ENCODE measurements around the gene GRID1. TPM values are rescaled to one million over a fixed set of nuclear protein-coding genes. Genes with fewer than 3 reads are reported as not detected.

GRID1 gene
- total and polyA plus RNA-seq, 9 of the 15 experiments (the other 6 are each of a cell fraction or from before 2014, with no cell fraction given): 0.01 to 7.2 (median 1.2) TPM

- no peak for TF ChIP-seq PYGO2 (tag; IDR thresholded peaks at IDR 0.05)
- 0 out of 2 replicates have a peak, but pooled peaks have one; percentile 34 for TF ChIP-seq REST (IDR thresholded peaks at IDR 0.05; ENCODE audit: borderline replicate concordance)
- no peak for TF ChIP-seq REST (CRISPR knock-in tag; IDR thresholded peaks at IDR 0.05; ENCODE audit: low read depth)
- TF ChIP-seq MAFF (IDR thresholded peaks at IDR 0.05; ENCODE audit: low read length): no peak
- peak; percentile 51 for TF ChIP-seq CBFA2T3 (IDR thresholded peaks at IDR 0.05)
- no peak for TF ChIP-seq TFAM (CRISPR knock-in tag; conservative IDR thresholded peaks at IDR 0.05)
- TF ChIP-seq GATAD2A (IDR thresholded peaks at IDR 0.05): peak; percentile 53; the same call in 1 of the 2 replicates
Measured at GRCh38 chr10:86024281-86025041, 342.1 kb downstream of the GRID1 start (continued).
